WTC11 (cell line): ENCODE results near the gene EHD4.

Experiments
- CBFB ChIP-seq: sonication (generic); formaldehyde crosslinking; IDR thresholded peaks from 2 replicates; pipeline ENCODE4 v1.8.1; 2022; ENCODE audit warnings: mild to moderate bottlenecking, low read depth, missing genetic modification reagents
- CREB1 ChIP-seq: sonication (generic); formaldehyde crosslinking; IDR thresholded peaks from 2 replicates; pipeline ENCODE4 v1.8.0; 2023; ENCODE audit warnings: mild to moderate bottlenecking, missing genetic modification reagents
- CTCF ChIP-seq: fragments of 200-600 bp; IDR thresholded peaks from 2 replicates; pipeline ENCODE4 v1.8.0; 2022; ENCODE audit warnings: antibody characterized with exemption
- NR2C2 ChIP-seq: sonication (generic); formaldehyde crosslinking; IDR thresholded peaks from 2 replicates; pipeline ENCODE4 v1.8.0; 2022; ENCODE audit warnings: mild to moderate bottlenecking, missing genetic modification reagents
- USF2 ChIP-seq: sonication (generic); formaldehyde crosslinking; IDR thresholded peaks from 2 replicates; pipeline ENCODE4 v1.8.1; 2023; ENCODE audit warnings: mild to moderate bottlenecking, missing genetic modification reagents, moderate library complexity
- ZNF281 ChIP-seq: sonication (generic); formaldehyde crosslinking; IDR thresholded peaks from 2 replicates; pipeline ENCODE4 v1.8.0; 2023; ENCODE audit warnings: mild to moderate bottlenecking, missing genetic modification reagents
- TF ChIP-seq, protein P1 (sequence below): sonication (generic); formaldehyde crosslinking; IDR thresholded peaks from 2 replicates; pipeline ENCODE4 v1.8.0; 2022; ENCODE audit warnings: mild to moderate bottlenecking, missing genetic modification reagents

DNA sequence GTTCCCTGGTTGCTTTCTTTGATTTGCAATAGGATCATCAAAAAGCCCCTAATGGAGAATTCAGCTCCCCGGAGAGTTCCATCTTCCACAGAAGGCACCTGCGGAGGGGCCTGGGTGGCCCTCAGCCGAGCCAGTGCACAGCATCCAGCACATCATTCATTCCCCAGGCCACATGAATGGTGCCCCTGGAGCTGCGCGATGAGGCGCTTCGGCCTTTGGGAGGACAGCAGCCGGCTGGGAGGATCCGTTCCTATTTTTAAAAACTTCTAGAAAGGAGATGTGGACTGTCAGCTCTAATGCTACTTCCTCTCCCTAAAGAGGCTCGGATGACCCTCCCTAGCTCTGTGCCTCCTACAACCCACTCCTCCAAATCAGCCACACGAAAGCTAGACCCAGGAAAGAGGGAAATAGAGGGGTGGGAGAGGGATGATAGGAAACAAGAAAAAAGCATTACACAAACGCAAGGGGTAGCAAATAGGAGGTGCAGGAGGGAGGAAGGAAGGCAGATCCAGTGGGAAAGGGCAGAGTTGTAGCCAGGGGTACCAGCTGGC lies 20.3 kb downstream of the EHD4 start:
- TF ChIP-seq USF2 (CRISPR knock-in tag) = no peak
- no peak for TF ChIP-seq CBFB (CRISPR knock-in tag)
- no peak for TF ChIP-seq CREB1
- TF ChIP-seq CTCF = no peak
- TF ChIP-seq, protein P1, sequence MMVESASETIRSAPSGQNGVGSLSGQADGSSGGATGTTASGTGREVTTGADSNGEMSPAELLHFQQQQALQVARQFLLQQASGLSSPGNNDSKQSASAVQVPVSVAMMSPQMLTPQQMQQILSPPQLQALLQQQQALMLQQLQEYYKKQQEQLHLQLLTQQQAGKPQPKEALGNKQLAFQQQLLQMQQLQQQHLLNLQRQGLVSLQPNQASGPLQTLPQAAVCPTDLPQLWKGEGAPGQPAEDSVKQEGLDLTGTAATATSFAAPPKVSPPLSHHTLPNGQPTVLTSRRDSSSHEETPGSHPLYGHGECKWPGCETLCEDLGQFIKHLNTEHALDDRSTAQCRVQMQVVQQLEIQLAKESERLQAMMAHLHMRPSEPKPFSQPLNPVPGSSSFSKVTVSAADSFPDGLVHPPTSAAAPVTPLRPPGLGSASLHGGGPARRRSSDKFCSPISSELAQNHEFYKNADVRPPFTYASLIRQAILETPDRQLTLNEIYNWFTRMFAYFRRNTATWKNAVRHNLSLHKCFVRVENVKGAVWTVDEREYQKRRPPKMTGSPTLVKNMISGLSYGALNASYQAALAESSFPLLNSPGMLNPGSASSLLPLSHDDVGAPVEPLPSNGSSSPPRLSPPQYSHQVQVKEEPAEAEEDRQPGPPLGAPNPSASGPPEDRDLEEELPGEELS (CRISPR knock-in tag) = no peak
- TF ChIP-seq NR2C2 (CRISPR knock-in tag) = no peak
- TF ChIP-seq ZNF281 = no peak
